ENCODE data around the gene ULK4. TPM values are rescaled to one million over a fixed set of nuclear protein-coding genes. Genes with fewer than 3 reads are reported as not detected.
"Not testable (repeated sequence)": the region's sequence is repeated elsewhere in the genome, so short reads cannot be mapped to it uniquely, and the experiment has no call there.

Gene ULK4
- total RNA-seq, 2 experiments from 2014 or later: 13.1 to 14.2 TPM

GRCh38 chr3:41698898-41699297, 263.0 kb downstream of the ULK4 start:
- intact Hi-C loops (cut with DNase I, micrococcal nuclease): loop anchor here in 1 of 2 experiments (5.0 kb wide), 1 partner anchor 183 kb away; no protein-coding TSS in a partner anchor
- ChIA-PET POLR2A (no interaction called here), CTCF (no interaction called here)

GRCh38 chr3:41697702-41698101, 264.2 kb downstream of the ULK4 start:
- ChIA-PET POLR2A (no interaction called here), CTCF (no interaction called here)
- H3K4me1 Mint-ChIP-seq: no peaks in the 10 kb centered on the region
- DNase-seq: no peak
- no peaks in the 10 kb centered on the region for H3K27me3 Mint-ChIP-seq
- no peak overlapping the region for H3K27ac Mint-ChIP-seq
- no peak for ATAC-seq
- no peak overlapping the region for H3K4me3 Mint-ChIP-seq
- H3K36me3 Mint-ChIP-seq (ENCODE audit: low read depth): peaks cover 4% of the 10 kb centered on the region
- intact Hi-C loops (cut with DNase I, micrococcal nuclease): loop anchor here (2.0 to 5.0 kb wide), 2 partner anchors 183 to 185 kb away; no protein-coding TSS in a partner anchor
- H3K9me3 Mint-ChIP-seq (ENCODE audit: low read depth): no peaks in the 10 kb centered on the region

More at GRCh38 chr3:41698898-41699297, 263.0 kb downstream of the ULK4 start:
- peaks cover 4% of the 10 kb centered on the region for H3K36me3 Mint-ChIP-seq (ENCODE audit: low read depth)
- DNase-seq: no peak
- ATAC-seq: no peak
- no peak overlapping the region for H3K27ac Mint-ChIP-seq
- H3K4me3 Mint-ChIP-seq: no peak overlapping the region
- no peaks in the 10 kb centered on the region for H3K9me3 Mint-ChIP-seq (ENCODE audit: low read depth)
- H3K27me3 Mint-ChIP-seq: no peaks in the 10 kb centered on the region
- H3K4me1 Mint-ChIP-seq: no peaks in the 10 kb centered on the region

GRCh38 chr3:41695806-41696205, 266.1 kb downstream of the ULK4 start:
- H3K27ac Mint-ChIP-seq; H3K27me3 Mint-ChIP-seq; POLR2A ChIA-PET; ATAC-seq; H3K4me3 Mint-ChIP-seq; H3K4me1 Mint-ChIP-seq; H3K36me3 Mint-ChIP-seq (ENCODE audit: low read depth); H3K9me3 Mint-ChIP-seq (ENCODE audit: low read depth): not testable (repeated sequence)
- CTCF ChIA-PET: interaction anchor here (0.6 kb wide), 1 partner anchor 82 kb away, joined by 3 read pairs; no protein-coding TSS in a partner anchor
- intact Hi-C loops (cut with DNase I, micrococcal nuclease): loop anchor here (2.0 to 5.0 kb wide), 2 partner anchors 185 to 186 kb away; no protein-coding TSS in a partner anchor
- peak; percentile 19 for DNase-seq

- no peak overlapping the region for H3K4me3 Mint-ChIP-seq
- H3K27ac Mint-ChIP-seq: no peak overlapping the region
- H3K36me3 Mint-ChIP-seq (ENCODE audit: low read depth): peaks cover 3% of the 10 kb centered on the region
- CTCF ChIA-PET: no interaction called here
- ATAC-seq (no peak), DNase-seq (no peak)
- H3K9me3 Mint-ChIP-seq (ENCODE audit: low read depth): peaks cover 2% of the 10 kb centered on the region
- intact Hi-C loops (cut with DNase I, micrococcal nuclease): no loop called here
- H3K27me3 Mint-ChIP-seq: no peaks in the 10 kb centered on the region
- H3K4me1 Mint-ChIP-seq: peaks cover 2% of the 10 kb centered on the region
- POLR2A ChIA-PET: no interaction called here
Measured at GRCh38 chr3:41693799-41694198, 268.1 kb downstream of the ULK4 start.

GRCh38 chr3:41690766-41691563, 270.9 kb downstream of the ULK4 start:
- Mint-ChIP-seq H3K9me3 (ENCODE audit: low read depth) (peaks cover 2% of the 10 kb centered on the region), H3K27ac (no peak overlapping the region), H3K36me3 (ENCODE audit: low read depth) (peaks cover 3% of the 10 kb centered on the region), H3K27me3 (no peaks in the 10 kb centered on the region), H3K4me1 (peaks cover 2% of the 10 kb centered on the region), H3K4me3 (no peak overlapping the region)
- ChIA-PET POLR2A (no interaction called here), CTCF (no interaction called here)
- DNase-seq (no peak), ATAC-seq (no peak)
- intact Hi-C loops (cut with DNase I, micrococcal nuclease): no loop called here

- no peak overlapping the region for H3K27ac Mint-ChIP-seq
- ATAC-seq: no peak
- DNase-seq: no peak
- POLR2A ChIA-PET: no interaction called here
- peaks cover 4% of the 10 kb centered on the region for H3K36me3 Mint-ChIP-seq (ENCODE audit: low read depth)
- CTCF ChIA-PET: no interaction called here
- H3K4me1 Mint-ChIP-seq: peaks cover 2% of the 10 kb centered on the region
- H3K4me3 Mint-ChIP-seq: no peak overlapping the region
- intact Hi-C loops (cut with DNase I, micrococcal nuclease): no loop called here
- peaks cover 2% of the 10 kb centered on the region for H3K9me3 Mint-ChIP-seq (ENCODE audit: low read depth)
- H3K27me3 Mint-ChIP-seq: no peaks in the 10 kb centered on the region
Measured at GRCh38 chr3:41688595-41689380, 273.1 kb downstream of the ULK4 start.

- CTCF ChIA-PET: no interaction called here
- DNase-seq (no peak), ATAC-seq (no peak)
- Mint-ChIP-seq H3K4me1 (no peaks in the 10 kb centered on the region), H3K4me3 (no peak overlapping the region), H3K36me3 (ENCODE audit: low read depth) (peaks cover 12% of the 10 kb centered on the region), H3K27ac (no peak overlapping the region), H3K27me3 (no peaks in the 10 kb centered on the region), H3K9me3 (ENCODE audit: low read depth) (no peaks in the 10 kb centered on the region)
- intact Hi-C loops (cut with DNase I, micrococcal nuclease): no loop called here
- POLR2A ChIA-PET: interaction anchor here (0.7 kb wide), 2 partner anchors 710 to 955 kb away, joined by 3 read pairs; no protein-coding TSS in a partner anchor
Measured at GRCh38 chr3:41684797-41685735, 276.8 kb downstream of the ULK4 start.

- H3K27me3 Mint-ChIP-seq: no peaks in the 10 kb centered on the region
- no peak for DNase-seq
- ChIA-PET CTCF (interaction anchor here (0.6 kb wide), 1 partner anchor 153 kb away, joined by 3 read pairs; no protein-coding TSS in a partner anchor), POLR2A (no interaction called here)
- no peak overlapping the region for H3K27ac Mint-ChIP-seq
- H3K9me3 Mint-ChIP-seq (ENCODE audit: low read depth): no peaks in the 10 kb centered on the region
- no peak for ATAC-seq
- H3K4me3 Mint-ChIP-seq: no peak overlapping the region
- no peaks in the 10 kb centered on the region for H3K4me1 Mint-ChIP-seq
- intact Hi-C loops (cut with DNase I, micrococcal nuclease): no loop called here
- H3K36me3 Mint-ChIP-seq (ENCODE audit: low read depth): peaks cover 12% of the 10 kb centered on the region
Measured at GRCh38 chr3:41683666-41684350, 278.1 kb downstream of the ULK4 start.

GRCh38 chr3:41682996-41683395, 278.9 kb downstream of the ULK4 start:
- no peaks in the 10 kb centered on the region for H3K4me1 Mint-ChIP-seq
- ATAC-seq: no peak
- H3K27ac Mint-ChIP-seq: no peak overlapping the region
- peaks cover 15% of the 10 kb centered on the region for H3K36me3 Mint-ChIP-seq (ENCODE audit: low read depth)
- intact Hi-C loops (cut with DNase I, micrococcal nuclease): no loop called here
- no peaks in the 10 kb centered on the region for H3K9me3 Mint-ChIP-seq (ENCODE audit: low read depth)
- POLR2A ChIA-PET: no interaction called here
- H3K4me3 Mint-ChIP-seq: no peak overlapping the region
- no peaks in the 10 kb centered on the region for H3K27me3 Mint-ChIP-seq
- CTCF ChIA-PET: interaction anchor here (0.6 kb wide), 1 partner anchor 152 kb away, joined by 3 read pairs; no protein-coding TSS in a partner anchor
- no peak for DNase-seq

GRCh38 chr3:41682382-41682781, 279.5 kb downstream of the ULK4 start:
- Mint-ChIP-seq H3K9me3 (ENCODE audit: low read depth) (no peaks in the 10 kb centered on the region), H3K27me3 (no peaks in the 10 kb centered on the region), H3K4me1 (no peaks in the 10 kb centered on the region), H3K27ac (no peak overlapping the region), H3K36me3 (ENCODE audit: low read depth) (peaks cover 15% of the 10 kb centered on the region), H3K4me3 (no peak overlapping the region)
- ATAC-seq: no peak
- CTCF ChIA-PET: interaction anchor here (0.6 kb wide), 1 partner anchor 1100 kb away, joined by 3 read pairs; no protein-coding TSS in a partner anchor
- intact Hi-C loops (cut with DNase I, micrococcal nuclease): no loop called here
- POLR2A ChIA-PET: no interaction called here
- no peak for DNase-seq

GRCh38 chr3:41681479-41681878, 280.4 kb downstream of the ULK4 start:
- no peaks in the 10 kb centered on the region for H3K9me3 Mint-ChIP-seq (ENCODE audit: low read depth)
- H3K4me1 Mint-ChIP-seq: no peaks in the 10 kb centered on the region
- H3K36me3 Mint-ChIP-seq (ENCODE audit: low read depth): peaks cover 15% of the 10 kb centered on the region
- DNase-seq (no peak), ATAC-seq (no peak)
- no peak overlapping the region for H3K27ac Mint-ChIP-seq
- intact Hi-C loops (cut with DNase I, micrococcal nuclease): no loop called here
- H3K4me3 Mint-ChIP-seq: no peak overlapping the region
- ChIA-PET POLR2A (no interaction called here), CTCF (no interaction called here)
- H3K27me3 Mint-ChIP-seq: no peaks in the 10 kb centered on the region

Data from activated CD4-positive, alpha-beta T cell treated with anti-CD3 and anti-CD28 coated beads for 36 hours (primary cell).